SH-SY5Y (cell line): ENCODE measurements around the gene CLPX.

Experiments
- GATA2 ChIP-seq: IDR thresholded peaks from 2 replicates; pipeline ENCODE4 v1.6.1; 2011; ENCODE audit warnings: mild to moderate bottlenecking, low read depth, low read length
- GATA3 ChIP-seq: IDR thresholded peaks from 2 replicates; pipeline ENCODE4 v1.6.1; 2011; ENCODE audit warnings: low read depth, mild to moderate bottlenecking, low read length, moderate library complexity

CLPX gene

DNA sequence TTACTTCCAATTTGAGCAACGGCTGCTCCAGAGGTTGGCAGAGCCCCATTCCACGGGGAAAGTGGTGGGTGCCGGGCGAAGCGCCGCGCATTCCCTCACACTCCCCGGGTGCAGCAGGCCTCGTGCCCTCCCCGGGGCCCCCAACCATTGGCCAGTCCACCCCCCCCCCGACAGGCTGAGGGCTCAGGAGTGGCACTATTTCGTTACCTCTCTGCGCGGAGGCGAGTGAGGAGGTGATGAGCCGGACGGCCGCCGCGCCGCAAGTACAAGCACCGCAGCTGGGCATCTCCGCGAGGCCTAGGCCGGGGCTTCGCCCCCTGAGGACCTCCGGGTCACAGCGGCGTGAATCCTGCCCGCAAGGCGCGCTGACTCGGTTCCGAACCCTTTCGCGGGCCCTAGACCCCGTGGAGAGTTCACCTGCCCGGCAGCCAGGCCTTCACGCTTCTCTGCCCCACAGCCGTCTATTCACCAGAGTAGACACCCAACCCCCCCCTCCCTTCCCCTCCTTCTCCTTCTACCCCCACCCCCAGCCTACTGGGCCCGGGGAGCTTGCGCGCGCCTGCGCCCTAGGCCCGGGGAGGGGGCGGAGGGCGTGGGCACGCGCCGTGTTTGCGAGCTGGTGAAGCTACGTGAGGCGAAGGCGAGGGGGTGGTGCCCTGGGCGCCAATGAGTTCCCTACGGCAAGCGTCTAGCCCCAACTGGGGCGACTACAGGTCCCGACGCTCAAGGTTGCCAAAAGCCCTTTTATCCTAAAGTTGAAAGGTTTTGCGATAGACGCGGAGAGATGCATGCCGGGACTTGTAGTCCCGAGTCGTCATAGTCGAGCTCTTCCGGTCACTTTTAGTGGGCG is at the start of gene CLPX:
TSS of gene CLPX (minus strand) at position 475 of the 850 bp plus-strand sequence. CDS start at position 286, 189 bp downstream.
- no peak for TF ChIP-seq GATA3
- no peak for TF ChIP-seq GATA2

DNA sequence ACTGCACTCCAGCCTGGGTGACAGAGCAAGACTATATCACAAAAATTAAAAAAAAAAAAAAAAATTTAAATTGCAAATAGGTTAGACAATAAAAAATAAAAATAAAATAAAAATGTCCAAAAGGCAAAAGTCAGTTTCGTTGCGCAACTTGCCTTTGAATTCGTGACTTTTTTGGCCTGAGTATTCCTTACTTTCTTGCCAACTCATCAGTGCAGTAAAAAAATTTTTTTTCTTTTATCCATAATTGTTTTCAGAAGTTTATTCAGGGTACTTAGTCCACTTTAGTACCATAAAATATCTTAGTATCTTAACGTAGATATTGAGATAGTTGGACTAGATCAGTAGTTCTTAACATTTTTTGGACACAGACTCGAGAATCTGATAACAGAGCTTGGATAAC is 48.6 kb upstream of the CLPX start:
- no peak for TF ChIP-seq GATA2
- TF ChIP-seq GATA3 = no peak

DNA sequence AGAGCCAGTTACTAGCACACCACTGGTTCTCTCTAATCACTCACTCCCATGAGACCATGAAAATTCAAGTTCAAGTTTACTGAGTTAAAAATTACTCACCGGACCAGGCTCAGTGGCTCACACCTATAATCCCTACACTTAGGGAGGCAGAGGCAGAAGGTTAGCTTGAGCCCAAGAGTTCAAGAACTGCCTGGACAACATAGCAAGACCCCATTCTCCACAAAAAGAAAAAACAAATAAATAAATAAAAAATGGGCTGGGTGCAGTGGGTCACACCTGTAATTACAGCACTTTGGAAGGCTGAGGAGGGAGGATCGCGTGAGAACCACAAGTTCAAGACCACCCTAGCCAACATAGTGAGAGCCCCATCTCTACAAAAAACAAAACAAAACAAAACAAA is 47.4 kb upstream of the CLPX start:
- TF ChIP-seq GATA3 = no peak
- no peak for TF ChIP-seq GATA2

DNA sequence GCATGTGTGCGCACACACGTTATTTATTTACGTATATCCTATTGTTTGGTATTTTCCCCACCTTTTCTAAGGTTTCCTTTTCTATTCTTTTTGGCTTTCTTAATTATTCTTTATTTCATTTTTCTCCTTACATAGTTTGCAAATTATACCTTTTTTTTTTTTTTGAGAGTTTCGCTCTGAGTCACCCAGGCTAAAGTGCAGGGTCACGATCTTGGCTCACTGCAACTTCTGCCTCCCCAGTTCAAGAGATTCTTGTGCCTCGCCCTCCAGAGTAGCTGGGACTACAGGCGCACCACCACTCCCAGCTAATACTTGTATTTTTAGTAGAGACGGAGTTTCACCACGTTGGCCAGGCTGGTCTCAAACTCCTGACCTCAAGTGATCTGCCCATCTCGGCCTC is 46.2 kb upstream of the CLPX start:
- no peak for TF ChIP-seq GATA2
- no peak for TF ChIP-seq GATA3

DNA sequence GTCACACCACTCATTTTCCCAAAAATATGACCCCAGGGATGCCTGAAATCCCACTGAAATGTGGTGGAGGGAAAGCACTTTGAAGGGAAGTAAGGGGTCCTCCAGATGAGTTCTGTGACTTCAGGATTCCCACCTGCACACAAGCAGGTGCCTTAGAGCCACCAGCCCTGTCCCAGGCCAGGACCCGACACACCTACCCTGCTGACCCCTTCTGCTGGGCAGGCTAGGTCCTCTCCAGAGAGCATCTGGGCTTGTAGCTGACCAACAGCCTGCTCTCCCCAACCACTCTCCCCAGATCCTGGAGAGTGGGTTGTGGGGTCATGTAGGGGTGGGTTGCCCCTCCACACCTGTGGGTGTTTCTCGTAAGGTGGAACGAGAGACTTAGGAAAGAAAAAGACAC is 41.1 kb upstream of the CLPX start:
- TF ChIP-seq GATA2 (no peak), GATA3 (no peak)

DNA sequence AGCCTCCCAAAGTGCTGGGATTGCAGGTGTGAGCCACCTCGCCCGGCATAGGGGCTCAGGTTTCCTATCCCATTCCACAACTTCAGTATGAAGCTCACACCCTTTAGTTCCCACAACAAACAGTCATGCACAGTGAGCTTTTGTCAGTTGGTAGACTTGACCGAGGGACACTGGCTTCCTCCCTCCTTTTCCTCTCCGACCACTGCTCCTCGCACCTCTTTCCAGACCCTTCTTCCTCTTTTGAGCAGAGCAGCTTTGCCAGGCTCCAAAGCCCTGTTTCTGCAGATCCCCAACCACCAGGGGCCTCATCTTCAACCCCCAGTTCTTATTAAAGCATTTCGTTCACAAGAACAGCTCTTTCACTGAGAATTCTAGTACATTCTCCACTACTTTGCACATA is 38.9 kb upstream of the CLPX start:
- TF ChIP-seq GATA2 (no peak), GATA3 (no peak)

DNA sequence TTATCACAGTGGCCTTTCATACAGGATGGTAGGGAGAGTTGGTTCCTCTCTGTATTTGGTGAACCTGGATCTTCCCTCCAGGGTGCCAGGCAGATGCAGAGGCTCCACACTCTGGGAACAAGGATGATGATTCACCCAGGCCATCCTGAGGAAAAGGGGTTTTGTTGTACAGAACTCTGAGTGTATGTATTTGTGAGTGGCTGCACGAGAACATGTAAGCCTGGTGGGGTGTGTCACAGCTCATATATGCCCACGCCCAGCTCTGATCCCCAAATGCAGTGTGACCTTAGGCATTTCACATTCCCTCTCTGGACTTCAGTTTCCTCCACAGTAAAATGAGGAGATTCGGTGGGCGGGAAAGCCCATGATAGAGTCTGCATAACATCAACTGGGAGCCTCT is 37.7 kb upstream of the CLPX start:
- TF ChIP-seq GATA3 (no peak), GATA2 (no peak)

DNA sequence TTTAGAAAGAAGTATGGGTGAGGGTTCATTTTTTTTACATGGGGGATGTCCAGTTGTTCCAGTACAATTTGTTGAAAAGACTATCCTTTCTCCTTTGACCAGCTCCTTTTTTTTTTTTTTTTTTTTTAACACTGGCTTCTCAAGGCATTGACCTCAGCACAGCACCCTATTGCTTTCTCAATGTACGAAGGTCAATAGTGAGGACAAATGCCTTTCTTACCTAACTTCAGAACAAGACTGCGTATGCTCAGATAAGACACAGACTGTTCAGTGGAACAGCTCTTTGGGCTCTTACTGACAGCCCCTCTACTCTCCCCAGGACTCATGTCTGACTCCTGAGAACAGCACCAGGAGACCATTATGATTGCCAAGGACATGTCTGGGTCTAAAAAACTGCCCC is 36.6 kb upstream of the CLPX start:
- no peak for TF ChIP-seq GATA2
- no peak for TF ChIP-seq GATA3

DNA sequence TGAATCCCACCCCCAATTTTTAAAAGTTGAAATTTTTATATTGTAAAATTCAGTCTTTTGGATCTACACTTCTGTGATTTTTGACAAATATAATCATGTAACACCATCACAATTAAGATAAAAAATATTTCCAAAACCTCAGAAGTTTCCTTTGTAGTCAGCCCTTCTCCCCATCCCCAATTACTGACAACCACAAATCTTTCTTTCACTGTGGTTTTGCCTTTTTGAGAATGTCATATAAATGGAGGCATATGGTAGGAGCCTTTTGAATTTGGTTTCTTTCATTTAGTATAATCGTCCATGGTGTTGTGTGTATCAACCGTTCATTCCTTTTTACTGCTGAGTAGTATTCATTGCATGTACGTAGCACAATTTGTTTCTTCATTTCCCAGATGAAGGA is 34.0 kb upstream of the CLPX start:
- TF ChIP-seq GATA3 (no peak), GATA2 (no peak)

DNA sequence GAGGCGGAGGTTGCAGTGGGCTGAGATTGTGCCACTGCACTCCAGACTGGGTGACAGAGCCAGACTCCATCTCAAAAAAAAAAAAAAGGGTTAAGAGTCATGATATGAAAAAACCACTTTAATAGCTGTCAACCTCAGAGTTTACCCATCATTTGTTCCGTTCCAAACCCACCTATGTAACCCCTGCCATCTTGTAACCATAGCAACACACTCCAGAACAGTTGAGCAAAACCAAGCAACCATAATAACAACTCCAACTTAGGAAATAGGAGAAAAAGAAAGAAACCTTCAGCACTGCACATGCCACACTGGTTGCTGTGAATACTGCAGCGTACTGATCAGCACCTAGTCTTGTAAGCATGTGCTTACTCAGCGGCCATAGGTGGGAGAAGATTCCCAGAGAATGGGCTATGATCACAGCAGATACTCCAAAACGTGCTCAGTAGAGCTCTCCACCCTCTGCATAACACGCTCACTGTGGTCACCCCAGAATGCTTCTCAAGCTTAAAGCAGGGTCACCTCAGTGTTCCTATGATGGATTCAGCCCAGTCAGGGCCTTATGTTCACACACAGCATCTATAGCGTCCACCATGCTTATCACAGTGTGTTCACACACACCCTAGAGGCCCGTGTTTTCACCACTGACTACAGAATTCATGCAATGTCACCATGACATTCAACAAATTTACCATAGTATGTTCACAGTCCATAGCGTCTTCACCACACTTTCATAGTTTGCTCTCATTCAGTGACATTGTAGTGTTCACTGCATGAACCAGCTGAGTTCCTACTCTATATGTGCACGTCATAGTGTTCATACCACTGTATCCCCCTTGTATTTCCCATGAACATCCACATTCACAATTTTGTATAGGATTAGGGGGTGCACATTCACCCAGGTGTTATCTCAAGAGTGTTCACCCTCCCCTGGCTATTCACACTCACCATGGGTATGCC is 32.7 kb upstream of the CLPX start:
- TF ChIP-seq GATA3 (no peak), GATA2 (no peak)

DNA sequence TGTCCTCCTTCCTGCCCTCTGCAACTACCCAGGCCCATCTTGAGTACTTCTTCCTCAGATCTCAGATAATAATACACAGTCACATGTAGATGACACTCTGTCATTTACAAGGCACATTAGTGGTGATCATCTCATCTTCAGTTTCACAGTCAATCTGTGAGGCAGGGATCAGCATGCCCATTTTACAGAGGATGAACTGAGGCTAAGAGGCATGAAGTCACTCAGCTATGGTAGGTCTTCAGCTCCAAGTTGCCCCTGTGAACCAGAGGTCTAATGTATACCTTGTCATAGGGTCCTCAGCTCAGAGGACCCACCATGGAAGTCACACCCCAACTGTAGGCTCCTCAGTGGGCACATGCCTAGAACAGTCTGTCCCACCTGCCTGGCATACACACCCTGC is 30.4 kb upstream of the CLPX start:
- no peak for TF ChIP-seq GATA3
- no peak for TF ChIP-seq GATA2

DNA sequence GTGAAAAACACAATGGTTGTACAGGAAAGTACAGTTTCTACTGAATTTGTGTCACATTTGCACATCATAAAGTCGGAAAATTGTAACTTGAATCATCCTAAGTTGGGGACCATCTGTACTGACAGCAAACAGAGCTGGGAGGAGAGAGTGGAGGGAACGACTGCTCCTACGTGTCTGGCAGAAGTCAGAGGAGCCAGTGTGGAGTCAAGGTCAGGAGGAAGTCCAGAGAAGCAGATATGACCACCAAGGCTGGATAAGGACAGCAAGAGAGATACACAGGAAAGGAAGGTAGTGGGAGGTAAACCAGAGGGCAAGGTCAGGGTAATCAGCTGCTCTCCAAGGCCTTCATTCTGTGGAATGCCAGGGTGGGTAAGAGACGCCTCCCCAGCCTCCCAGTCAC is 28.9 kb upstream of the CLPX start:
- no peak for TF ChIP-seq GATA3
- no peak for TF ChIP-seq GATA2

DNA sequence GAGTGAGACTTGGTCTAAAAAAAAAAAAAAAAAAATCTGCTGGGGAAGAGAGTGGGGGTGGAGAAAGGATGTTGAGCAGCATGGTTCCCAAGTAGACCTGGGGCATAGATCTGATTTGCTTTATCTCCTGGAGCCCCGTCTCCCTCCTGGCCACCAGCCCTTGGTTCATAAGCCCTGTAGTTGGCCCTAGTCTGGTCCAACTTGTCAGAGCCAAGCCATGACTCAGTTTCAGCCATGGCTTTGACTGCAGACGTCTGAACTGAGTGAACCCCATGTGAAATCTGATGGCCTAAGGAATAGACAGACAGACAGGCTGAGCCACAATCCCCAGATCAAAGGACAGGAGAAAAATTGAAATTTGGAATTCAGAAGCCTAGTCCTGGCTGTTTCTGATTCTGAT is 28.1 kb upstream of the CLPX start:
- TF ChIP-seq GATA3 = no peak
- TF ChIP-seq GATA2 = no peak

DNA sequence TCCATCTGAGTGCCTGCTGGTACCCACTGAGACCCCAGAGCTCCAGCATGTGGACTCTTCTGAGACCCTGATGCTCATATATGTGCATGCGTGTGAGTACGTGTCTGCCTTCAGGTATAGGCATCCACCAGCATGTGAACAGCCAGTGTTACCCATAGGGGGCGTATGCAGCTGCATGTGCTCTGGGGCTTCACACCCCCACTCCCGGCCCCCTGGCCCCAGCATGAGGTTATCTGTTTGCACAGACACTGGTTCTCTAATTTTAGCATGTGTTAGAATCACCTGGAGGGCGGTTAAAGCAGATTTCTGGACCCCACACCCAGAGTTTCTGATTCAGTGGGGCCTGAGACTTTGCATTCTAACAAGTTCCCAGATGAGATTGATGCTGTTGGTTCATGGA is 27.0 kb upstream of the CLPX start:
- no peak for TF ChIP-seq GATA3
- TF ChIP-seq GATA2 = no peak

DNA sequence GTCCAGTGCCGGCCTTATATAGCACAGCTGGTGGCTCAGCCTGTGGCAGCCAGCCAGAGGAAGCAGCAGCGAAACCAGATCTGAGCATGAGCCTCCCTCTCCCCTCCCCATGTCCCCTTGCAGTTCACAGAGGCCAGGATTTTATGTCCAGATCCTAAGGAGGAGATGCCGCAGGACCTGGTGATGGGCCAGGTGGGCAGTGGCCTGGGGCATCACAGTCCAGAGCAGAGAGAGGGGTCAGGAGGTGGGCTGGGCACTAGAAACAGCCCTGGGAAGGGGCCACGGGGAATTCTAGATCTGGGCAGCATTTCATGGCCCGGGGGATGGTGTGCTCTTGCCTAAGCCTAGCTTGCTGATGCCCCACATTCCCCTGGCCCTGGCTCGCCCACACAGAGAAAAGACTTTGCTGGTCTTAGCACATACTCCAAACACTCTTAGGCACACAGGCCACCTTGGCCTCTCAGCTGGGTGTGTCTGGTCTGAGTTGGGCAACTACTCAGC is 26.4 kb upstream of the CLPX start:
- no peak for TF ChIP-seq GATA3
- no peak for TF ChIP-seq GATA2
